ENCODE measurements around the gene LPCAT1.
"Not testable (repeated sequence)": the region's sequence is repeated elsewhere in the genome, so short reads cannot be mapped to it uniquely, and the experiment has no call there.

LPCAT1 gene

DNA sequence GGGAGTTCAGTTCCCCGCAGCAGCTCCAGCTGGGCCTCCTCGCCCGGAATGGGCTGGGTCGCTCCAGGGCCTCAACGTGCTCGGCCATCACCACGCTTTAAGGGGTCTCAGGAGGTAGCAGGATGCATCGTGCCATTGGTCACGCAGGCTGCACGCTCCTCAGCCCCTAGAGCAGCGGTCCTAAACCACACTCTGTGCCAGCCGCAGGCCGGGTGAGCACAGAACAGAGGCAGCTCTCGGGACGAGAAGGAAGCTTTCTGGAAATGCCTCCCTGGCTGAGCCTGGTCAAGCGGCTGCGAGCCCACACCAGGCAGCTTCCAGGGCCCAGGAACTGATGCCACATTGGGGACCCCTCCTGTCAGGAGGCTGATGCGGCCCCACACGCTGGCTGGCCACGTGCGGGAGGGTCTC is 39.3 kb upstream of the LPCAT1 start:
- Histone ChIP-seq H3K9me3 (ENCODE audit: insufficient read depth, low read depth, low read length) (no peaks in the 10 kb centered on the region), H3K9ac (ENCODE audit: low read depth, low read length, poor library complexity, severe bottlenecking) (no peak overlapping the region), H3K79me2 (ENCODE audit: insufficient read depth, low read length) (no peaks in the 10 kb centered on the region), H3K9me2 (replicated peaks; ENCODE audit: low read depth, low read length) (no peaks in the 10 kb centered on the region), H3K27me3 (ENCODE audit: insufficient read depth, low read length, poor library complexity, severe bottlenecking) (no peaks in the 10 kb centered on the region), H3K4me2 (ENCODE audit: low read depth, low read length, poor library complexity, severe bottlenecking) (no peak overlapping the region), H3K4me3 (ENCODE audit: low read length, poor library complexity, severe bottlenecking) (no peak overlapping the region), H3F3A (ENCODE audit: low read depth) (no peaks in the 10 kb centered on the region), H3K4me1 (ENCODE audit: insufficient read depth, low read length, poor library complexity, severe bottlenecking) (peaks cover 20% of the 10 kb centered on the region), H2AFZ (ENCODE audit: low read length) (no peak overlapping the region), H3K36me3 (ENCODE audit: insufficient read depth, low read length) (no peaks in the 10 kb centered on the region), H4K20me1 (ENCODE audit: insufficient read depth, low read length, poor library complexity, severe bottlenecking) (no peaks in the 10 kb centered on the region)
- no peak for TF ChIP-seq EZH2phosphoT487 (IDR thresholded peaks at IDR 0.05; ENCODE audit: borderline replicate concordance)
- TF ChIP-seq, protein P1, sequence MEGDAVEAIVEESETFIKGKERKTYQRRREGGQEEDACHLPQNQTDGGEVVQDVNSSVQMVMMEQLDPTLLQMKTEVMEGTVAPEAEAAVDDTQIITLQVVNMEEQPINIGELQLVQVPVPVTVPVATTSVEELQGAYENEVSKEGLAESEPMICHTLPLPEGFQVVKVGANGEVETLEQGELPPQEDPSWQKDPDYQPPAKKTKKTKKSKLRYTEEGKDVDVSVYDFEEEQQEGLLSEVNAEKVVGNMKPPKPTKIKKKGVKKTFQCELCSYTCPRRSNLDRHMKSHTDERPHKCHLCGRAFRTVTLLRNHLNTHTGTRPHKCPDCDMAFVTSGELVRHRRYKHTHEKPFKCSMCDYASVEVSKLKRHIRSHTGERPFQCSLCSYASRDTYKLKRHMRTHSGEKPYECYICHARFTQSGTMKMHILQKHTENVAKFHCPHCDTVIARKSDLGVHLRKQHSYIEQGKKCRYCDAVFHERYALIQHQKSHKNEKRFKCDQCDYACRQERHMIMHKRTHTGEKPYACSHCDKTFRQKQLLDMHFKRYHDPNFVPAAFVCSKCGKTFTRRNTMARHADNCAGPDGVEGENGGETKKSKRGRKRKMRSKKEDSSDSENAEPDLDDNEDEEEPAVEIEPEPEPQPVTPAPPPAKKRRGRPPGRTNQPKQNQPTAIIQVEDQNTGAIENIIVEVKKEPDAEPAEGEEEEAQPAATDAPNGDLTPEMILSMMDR (conservative IDR thresholded peaks at IDR 0.05; ENCODE audit: low read length), result no peak

DNA sequence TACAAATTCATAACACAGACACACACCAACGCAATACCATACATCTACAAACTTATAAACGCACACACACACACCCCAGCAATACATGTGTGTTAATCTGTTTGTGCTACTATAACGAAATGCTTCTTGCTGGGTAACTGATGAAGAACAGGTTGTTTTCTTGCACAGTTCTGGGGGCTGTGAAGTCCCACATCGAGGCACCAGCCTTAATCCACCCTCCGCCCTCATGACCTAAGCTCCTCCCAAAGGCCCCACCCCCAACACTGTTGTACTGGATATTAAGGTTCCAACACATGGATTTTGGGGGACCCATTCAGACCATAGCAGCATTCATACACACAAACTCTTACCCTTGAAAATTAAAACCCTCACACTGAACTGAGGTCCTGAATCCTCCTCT is 38.8 kb upstream of the LPCAT1 start:
- Histone ChIP-seq H3K36me3 (ENCODE audit: insufficient read depth, low read length) (no peaks in the 10 kb centered on the region), H2AFZ (ENCODE audit: low read length) (no peak overlapping the region), H3K4me2 (ENCODE audit: low read depth, low read length, poor library complexity, severe bottlenecking) (no peak overlapping the region), H3K9me3 (ENCODE audit: insufficient read depth, low read depth, low read length) (no peaks in the 10 kb centered on the region), H3F3A (ENCODE audit: low read depth) (no peaks in the 10 kb centered on the region), H3K9me2 (replicated peaks; ENCODE audit: low read depth, low read length) (no peaks in the 10 kb centered on the region), H3K4me1 (ENCODE audit: insufficient read depth, low read length, poor library complexity, severe bottlenecking) (peaks cover 15% of the 10 kb centered on the region), H3K27me3 (ENCODE audit: insufficient read depth, low read length, poor library complexity, severe bottlenecking) (no peaks in the 10 kb centered on the region), H3K79me2 (ENCODE audit: insufficient read depth, low read length) (no peaks in the 10 kb centered on the region), H3K9ac (ENCODE audit: low read depth, low read length, poor library complexity, severe bottlenecking) (no peak overlapping the region), H3K4me3 (ENCODE audit: low read length, poor library complexity, severe bottlenecking) (no peak overlapping the region), H4K20me1 (ENCODE audit: insufficient read depth, low read length, poor library complexity, severe bottlenecking) (no peaks in the 10 kb centered on the region)
- no peak for TF ChIP-seq EZH2phosphoT487 (IDR thresholded peaks at IDR 0.05; ENCODE audit: borderline replicate concordance)
- TF ChIP-seq, protein P1 (conservative IDR thresholded peaks at IDR 0.05; ENCODE audit: low read length), result no peak

DNA sequence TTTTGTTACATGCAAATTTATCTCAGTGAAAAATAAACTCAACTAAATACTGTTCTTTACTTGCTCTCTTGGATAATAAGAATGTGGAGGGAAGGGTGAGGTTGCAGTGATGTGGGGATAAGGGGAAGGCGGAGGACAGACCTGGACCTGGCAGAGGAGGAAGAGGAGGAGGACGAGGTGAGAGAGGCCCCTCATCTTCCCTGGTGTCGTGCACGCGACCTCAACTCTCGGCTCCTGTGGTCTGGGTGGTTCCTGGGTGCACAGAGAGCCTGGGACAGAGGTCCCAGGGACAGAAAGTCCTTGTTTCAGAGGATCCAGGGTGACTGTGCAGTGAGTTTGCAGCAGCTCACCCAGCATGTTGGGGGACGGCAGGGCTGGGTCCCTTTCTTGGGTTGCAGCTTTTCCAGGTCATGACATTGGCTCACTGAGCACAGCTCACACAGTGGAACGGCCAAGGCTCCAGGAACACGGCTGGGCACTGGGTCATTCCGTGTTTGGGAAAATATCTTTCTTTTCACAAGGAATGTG is 37.7 kb upstream of the LPCAT1 start:
- TF ChIP-seq EZH2phosphoT487 (IDR thresholded peaks at IDR 0.05; ENCODE audit: borderline replicate concordance), result no peak
- TF ChIP-seq, protein P1 (conservative IDR thresholded peaks at IDR 0.05; ENCODE audit: low read length), result no peak
- Histone ChIP-seq H3K9ac (ENCODE audit: low read depth, low read length, poor library complexity, severe bottlenecking) (no peak overlapping the region), H3K4me2 (ENCODE audit: low read depth, low read length, poor library complexity, severe bottlenecking) (no peak overlapping the region)

DNA sequence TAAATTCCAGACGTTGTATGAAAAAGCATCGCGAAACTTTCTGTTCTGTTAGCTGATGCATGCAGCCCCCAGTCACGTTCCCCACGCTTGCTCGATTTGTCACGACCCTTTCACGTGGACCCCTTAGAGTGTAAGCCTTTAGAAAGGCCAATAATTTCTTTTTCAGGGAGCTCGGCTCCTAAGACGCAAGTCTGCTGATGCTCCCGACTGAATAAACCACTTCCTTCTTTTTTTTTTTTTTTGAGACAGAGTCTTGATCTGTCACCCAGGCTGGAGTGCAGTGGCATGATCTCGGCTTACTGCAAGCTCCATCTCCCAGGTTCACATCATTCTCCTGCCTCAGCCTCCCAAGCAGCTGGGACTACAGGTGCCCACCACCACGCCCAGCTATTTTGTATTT is 36.7 kb upstream of the LPCAT1 start:
- H3K36me3 ChIP-seq (ENCODE audit: insufficient read depth, low read length); H2AFZ ChIP-seq (ENCODE audit: low read length); H4K20me1 ChIP-seq (ENCODE audit: insufficient read depth, low read length, poor library complexity, severe bottlenecking); H3K4me2 ChIP-seq (ENCODE audit: low read depth, low read length, poor library complexity, severe bottlenecking); H3K4me3 ChIP-seq (ENCODE audit: low read length, poor library complexity, severe bottlenecking); H3K9ac ChIP-seq (ENCODE audit: low read depth, low read length, poor library complexity, severe bottlenecking); H3K27me3 ChIP-seq (ENCODE audit: insufficient read depth, low read length, poor library complexity, severe bottlenecking); H3K4me1 ChIP-seq (ENCODE audit: insufficient read depth, low read length, poor library complexity, severe bottlenecking); H3K79me2 ChIP-seq (ENCODE audit: insufficient read depth, low read length); H3F3A ChIP-seq (ENCODE audit: low read depth); H3K9me3 ChIP-seq (ENCODE audit: insufficient read depth, low read depth, low read length); H3K9me2 ChIP-seq (replicated peaks; ENCODE audit: low read depth, low read length): not testable (repeated sequence)

More for the DNA sequence above, 37.7 kb upstream of the LPCAT1 start:
- H3K9me3 ChIP-seq (ENCODE audit: insufficient read depth, low read depth, low read length), result no peaks in the 10 kb centered on the region
- no peaks in the 10 kb centered on the region for H3K79me2 ChIP-seq (ENCODE audit: insufficient read depth, low read length)
- H2AFZ ChIP-seq (ENCODE audit: low read length), result no peak overlapping the region
- no peaks in the 10 kb centered on the region for H3F3A ChIP-seq (ENCODE audit: low read depth)
- H3K4me3 ChIP-seq (ENCODE audit: low read length, poor library complexity, severe bottlenecking), result no peak overlapping the region
- H3K9me2 ChIP-seq (replicated peaks; ENCODE audit: low read depth, low read length), result no peaks in the 10 kb centered on the region
- peaks cover 10% of the 10 kb centered on the region for H3K4me1 ChIP-seq (ENCODE audit: insufficient read depth, low read length, poor library complexity, severe bottlenecking)
- no peaks in the 10 kb centered on the region for H3K36me3 ChIP-seq (ENCODE audit: insufficient read depth, low read length)
- no peaks in the 10 kb centered on the region for H3K27me3 ChIP-seq (ENCODE audit: insufficient read depth, low read length, poor library complexity, severe bottlenecking)
- H4K20me1 ChIP-seq (ENCODE audit: insufficient read depth, low read length, poor library complexity, severe bottlenecking), result no peaks in the 10 kb centered on the region

All from Loucy (cell line).